RWPE1 (cell line): ENCODE measurements around the gene SLC25A11.

Experiments
- CTCF ChIA-PET: fragments of 350-600 bp; sonication (Branson Sonifier 250); formaldehyde crosslinking; extraction: SDS; loops from one replicate; lab custom pipeline; 2021; lab: Yijun Ruan, JAX
- POLR2A ChIA-PET: fragments of 400-600 bp; formaldehyde crosslinking; extraction: SDS; loops from one replicate; lab custom pipeline; 2020; ENCODE audit warnings: antibody characterized with exemption; ENCODE audit not compliant: low non-redundant PET; lab: Yijun Ruan, JAX
- DNase-seq: peaks from one replicate; pipeline ENCODE4 v3.0.0; 2012; ENCODE audit warnings: low spot score
- H3K27ac ChIP-seq: fragments of 450-650 bp; 2 replicates; pipeline ENCODE4 v1.5.1; 2017
- CTCF ChIP-seq: fragments of 450-650 bp; conservative IDR thresholded peaks from 2 replicates; pipeline ENCODE4 v1.5.1; 2017; ENCODE audit warnings: low read depth, mild to moderate bottlenecking

The SLC25A11 gene, protein sequence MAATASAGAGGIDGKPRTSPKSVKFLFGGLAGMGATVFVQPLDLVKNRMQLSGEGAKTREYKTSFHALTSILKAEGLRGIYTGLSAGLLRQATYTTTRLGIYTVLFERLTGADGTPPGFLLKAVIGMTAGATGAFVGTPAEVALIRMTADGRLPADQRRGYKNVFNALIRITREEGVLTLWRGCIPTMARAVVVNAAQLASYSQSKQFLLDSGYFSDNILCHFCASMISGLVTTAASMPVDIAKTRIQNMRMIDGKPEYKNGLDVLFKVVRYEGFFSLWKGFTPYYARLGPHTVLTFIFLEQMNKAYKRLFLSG

DNA sequence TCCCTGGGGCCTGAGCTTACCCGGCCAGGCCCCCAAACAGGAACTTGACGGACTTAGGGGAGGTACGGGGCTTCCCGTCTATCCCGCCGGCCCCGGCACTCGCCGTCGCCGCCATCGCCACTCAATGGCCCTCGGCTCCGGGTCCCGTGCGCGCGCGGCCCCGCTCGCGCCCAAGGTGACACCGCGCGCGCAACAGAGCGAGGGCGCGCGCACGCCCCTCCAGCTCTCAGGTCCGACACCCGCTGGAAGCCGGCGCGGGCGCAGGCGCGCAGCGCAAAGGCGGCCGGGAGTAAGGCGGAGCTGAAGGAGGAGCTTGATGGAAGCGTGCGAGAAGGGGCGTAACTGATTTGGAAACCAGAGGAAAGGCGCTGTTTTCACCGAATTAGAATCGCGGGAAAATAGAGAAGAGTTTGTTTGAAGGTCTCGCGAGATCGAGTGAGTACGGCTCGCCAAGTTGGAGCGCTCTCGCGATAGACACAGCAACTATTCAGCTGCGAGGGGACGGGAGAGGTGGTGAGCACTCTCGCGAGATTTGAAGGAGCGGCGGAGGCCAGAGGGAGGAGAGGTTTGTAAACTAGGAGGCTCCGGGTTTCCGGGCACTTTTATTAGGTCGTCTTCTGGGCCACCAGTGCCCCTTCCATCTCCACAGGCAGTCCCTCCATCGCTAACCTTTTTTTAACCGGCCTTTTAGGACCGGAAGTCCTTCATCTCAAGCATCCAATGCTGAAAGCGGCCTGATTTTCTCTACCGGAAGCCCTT is at the start of gene SLC25A11, which contains the start of gene RNF167:
Gene SLC25A11 (minus strand): TSS at position 251 of the 759 bp plus-strand sequence. CDS start 136 bp downstream, at position 115.
Gene RNF167 (plus strand): TSS at position 473 of the 759 bp plus-strand sequence. CDS start 642 bp downstream, outside the sequence.
- peak; percentile 98 for DNase-seq
- TF ChIP-seq CTCF = no peak
- CTCF ChIA-PET = interaction anchor here (0.6 to 1.0 kb wide), 3 partner anchors 31 to 50 kb away, joined by 3 to 9 read pairs (median 4); partner anchors contain the start of gene CAMTA2
- H3K27ac ChIP-seq = peak within 1 kb of the TSS; percentile 98
- POLR2A ChIA-PET = interaction anchor here (0.6 to 2.6 kb wide), 7 partner anchors 9 to 149 kb away, joined by 3 to 18 read pairs (median 4); partner anchors contain the start of genes INCA1, KIF1C, PFN1 and PSMB6

DNA sequence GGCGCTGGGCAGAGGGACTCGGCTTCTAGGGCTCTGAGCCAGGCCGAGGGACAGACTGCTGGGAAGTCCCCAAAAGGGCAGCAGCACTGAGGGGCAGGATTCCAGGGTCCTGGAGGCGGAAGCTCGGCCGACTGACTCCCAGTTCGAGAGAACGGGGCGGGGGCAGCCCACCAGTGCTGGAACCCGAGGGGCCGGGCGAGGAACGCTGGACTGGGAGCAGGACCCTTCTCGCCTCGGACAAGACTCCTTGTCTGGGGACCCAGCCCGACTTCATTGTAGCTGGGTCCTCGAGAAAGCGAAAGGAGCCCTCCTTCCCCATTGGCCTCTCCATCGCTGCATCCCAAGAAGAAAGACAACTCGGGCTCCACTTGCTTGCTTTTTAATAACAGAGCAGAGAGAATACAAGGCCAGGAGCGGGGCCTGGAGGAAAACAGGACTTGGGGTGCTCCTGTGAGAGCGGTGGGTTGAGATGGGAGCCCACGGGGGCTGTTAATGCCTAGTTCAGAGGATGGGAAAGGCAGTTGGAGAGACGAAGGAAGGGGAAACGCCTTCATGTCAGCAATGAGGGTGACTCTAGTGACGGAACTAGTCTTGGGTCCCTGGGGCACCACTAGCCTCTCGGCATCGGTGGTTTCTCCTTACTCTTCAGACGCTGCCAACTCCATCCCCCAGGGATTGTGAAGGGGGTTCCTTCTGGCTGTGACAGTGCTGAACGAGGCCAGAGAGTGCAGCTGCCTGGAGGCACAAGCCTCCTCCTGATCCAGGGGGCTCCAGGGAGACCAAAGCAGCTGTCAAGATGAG is 48.1 kb upstream of the SLC25A11 start:
- POLR2A ChIA-PET = interaction anchor here (1.5 to 1.7 kb wide), 2 partner anchors 10 to 19 kb away, joined by 6 to 10 read pairs; partner anchors contain the start of genes INCA1 and KIF1C
- CTCF ChIA-PET = interaction anchor here (0.6 to 2.0 kb wide), 9 partner anchors 10 to 1321 kb away, joined by 3 to 9 read pairs (median 4); partner anchors contain the start of genes ENO3, INCA1 and KIF1C
- peak overlapping the region; percentile 87 for H3K27ac ChIP-seq
- TF ChIP-seq CTCF = no peak
- no peak for DNase-seq

DNA sequence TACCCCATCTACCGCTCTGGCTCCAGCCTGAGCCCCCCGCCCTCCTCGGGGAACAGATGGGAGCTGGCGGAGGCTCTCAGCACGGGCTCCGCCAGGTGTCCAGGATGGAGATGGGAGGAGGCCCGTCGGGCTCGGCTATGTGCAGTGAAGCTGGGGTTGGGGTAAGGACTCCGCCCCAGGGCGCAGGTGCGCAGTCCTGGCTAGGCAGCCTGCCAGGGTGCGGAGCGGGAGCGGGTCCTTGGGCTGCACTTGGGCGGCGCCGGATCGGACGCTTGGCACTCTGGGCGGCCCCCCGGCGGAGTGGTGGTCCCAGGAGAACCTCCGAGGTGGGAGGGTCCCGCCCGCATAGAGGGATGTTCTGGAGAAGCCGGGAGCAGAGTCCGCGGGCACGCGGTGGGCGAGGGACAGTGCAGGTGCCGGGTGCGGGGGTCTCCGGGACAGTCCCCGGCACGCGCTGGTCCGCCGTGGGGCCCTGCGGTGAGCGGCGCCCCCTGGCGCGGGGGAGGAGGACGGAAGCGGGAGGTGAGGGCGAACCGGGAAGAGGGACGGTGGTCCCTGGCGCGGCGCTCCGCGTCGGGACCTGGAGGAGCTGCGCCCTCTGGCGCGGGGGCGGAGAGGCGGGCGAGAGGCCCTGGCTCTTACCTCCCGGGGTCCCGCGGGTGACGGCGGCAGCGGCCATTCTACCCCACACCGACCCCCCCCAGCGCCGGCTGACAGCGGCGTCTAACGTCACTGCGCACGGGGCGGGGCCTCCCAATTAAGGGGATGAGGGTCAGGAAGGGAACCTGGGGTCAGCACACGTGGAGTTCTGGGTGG is 47.3 kb upstream of the SLC25A11 start, which contains the start of gene CAMTA2:
Gene CAMTA2 (minus strand): TSS at position 725 of the 816 bp plus-strand sequence. CDS start 1,453 bp downstream, outside the sequence.
- TF ChIP-seq CTCF = peak; percentile 85
- peak; percentile 77 for DNase-seq
- peak within 1 kb of the TSS; percentile 87 for H3K27ac ChIP-seq
- CTCF ChIA-PET = interaction anchor here (0.6 to 2.0 kb wide), 11 partner anchors 11 to 1320 kb away, joined by 3 to 9 read pairs (median 4); partner anchors contain the start of genes ENO3, INCA1 and KIF1C
- POLR2A ChIA-PET = interaction anchor here (0.6 to 1.7 kb wide), 4 partner anchors 18 to 40 kb away, joined by 3 to 10 read pairs (median 4); partner anchors contain the start of genes PFN1 and SPAG7

- peak; percentile 19 for DNase-seq
- POLR2A ChIA-PET = interaction anchor here (0.7 to 1.7 kb wide), 2 partner anchors 17 to 38 kb away, joined by 3 to 10 read pairs; partner anchors contain the start of gene PFN1
- no peak for TF ChIP-seq CTCF
- CTCF ChIA-PET = interaction anchor here (0.7 to 2.0 kb wide), 4 partner anchors 33 to 399 kb away, joined by 3 to 9 read pairs (median 4); no protein-coding TSS in a partner anchor
- peak overlapping the region; percentile 87 for H3K27ac ChIP-seq
Measured at GRCh38 chr17:4986403-4986802, 46.6 kb upstream of the SLC25A11 start.

GRCh38 chr17:4982305-4982704 is 42.5 kb upstream of the SLC25A11 start:
- ChIA-PET POLR2A (no interaction called here), CTCF (no interaction called here)
- no peak for DNase-seq
- no peak for TF ChIP-seq CTCF
- peak overlapping the region; percentile 33 for H3K27ac ChIP-seq
